Spleen (tissue), 13 donors: ENCODE results near the gene SI. TPM values are rescaled to one million over a fixed set of nuclear protein-coding genes. Genes with fewer than 3 reads are reported as not detected.

ENCODE experiments used
- DNase-seq: peaks from one replicate; pipeline ENCODE4 v3.0.0-alpha.2; 2020
- H3K27ac ChIP-seq, 8 donors: fragments of 200-600 bp; sonication (generic) in 7 of 8; 1 replicate in 4 of 8; 2 replicates in 4 of 8; pipeline versions ENCODE4 v1.5.0 to v1.8.0; 2016 to 2021; ENCODE audit warnings: inconsistent platforms in 4 of 8, mild to moderate bottlenecking in 4 of 8, moderate library complexity in 1 of 8
- H3K27me3 ChIP-seq, 7 donors: fragments of 200-600 bp; sonication (generic) in 6 of 7; replicated peaks in 1 of 7; 1 replicate in 4 of 7; 2 replicates in 3 of 7; pipeline versions ENCODE4 v1.5.0 to v1.8.0; 2016 to 2021; ENCODE audit warnings: inconsistent platforms in 3 of 7, mild to moderate bottlenecking in 1 of 7
- H3K36me3 ChIP-seq, 6 donors: fragments of 200-600 bp; sonication (generic) in 5 of 6; 1 replicate in 4 of 6; 2 replicates in 2 of 6; pipeline versions ENCODE4 v1.5.0 to v1.8.0; 2016 to 2021; ENCODE audit warnings: inconsistent platforms in 2 of 6
- H3K4me1 ChIP-seq, 6 donors: fragments of 200-600 bp; sonication (generic) in 5 of 6; 1 replicate in 3 of 6; 2 replicates in 3 of 6; pipeline versions ENCODE4 v1.5.0 to v1.8.0; 2016 to 2021; ENCODE audit warnings: inconsistent platforms in 3 of 6
- H3K4me3 ChIP-seq, 8 donors: fragments of 200-600 bp; sonication (generic) in 7 of 8; 1 replicate in 4 of 8; 2 replicates in 4 of 8; pipeline versions ENCODE4 v1.5.0 to v1.8.0; 2016 to 2021; ENCODE audit warnings: inconsistent platforms in 4 of 8, mild to moderate bottlenecking in 4 of 8, moderate library complexity in 2 of 8
- H3K9me3 ChIP-seq, 8 donors: fragments of 200-600 bp; sonication (generic) in 7 of 8; 1 replicate in 4 of 8; 2 replicates in 4 of 8; pipeline versions ENCODE4 v1.5.0 to v1.8.0; 2016 to 2021; ENCODE audit warnings: inconsistent platforms in 4 of 8
- POLR2A ChIP-seq, 3 donors: fragments of 450-650 bp; IDR thresholded peaks; one replicate each; pipeline ENCODE4 v1.5.1; 2017; ENCODE audit warnings: antibody characterized with exemption in 3 of 3, mild to moderate bottlenecking in 1 of 3
- POLR2AphosphoS5 ChIP-seq, 3 donors: sonication (generic); formaldehyde crosslinking; IDR thresholded peaks; one replicate each; pipeline ENCODE4 v1.5.1; 2017; ENCODE audit warnings: antibody characterized with exemption in 3 of 3
- WGBS, 5 donors: extraction: QIAGEN DNeasy Blood & Tissue Kit in 3 of 5; methylation state at CpG; one replicate each; pipeline versions ENCODE4 v1.1.5 to v1.1.7; 2013 to 2018; 5-methylcytosine and 5-hydroxymethylcytosine counted together
- intact Hi-C: fragments of 100-400 bp; cut with DNase I; formaldehyde crosslinking; loops from one replicate; pipeline ENCODE4 v1.15.0; 2023; ENCODE audit warnings: low total_unique reads
- long read RNA-seq, 2 donors: transcript quantifications; one replicate each; lab custom pipeline, GENCODE V29; 2026
- polyA plus RNA-seq, 3 donors: library from polyadenylated mRNA; stranded (reverse); fragments of 200-250 nt; gene quantifications; one replicate each; pipeline ENCODE4 v1.2.1, GENCODE V29; 2013
- total RNA-seq, 7 donors: library from RNA; depleted of rRNA in 3 of 7; stranded (reverse); fragments of >200 nt in 3 of 7; fragmentation: NEBNext Ultra II Directional in 4 of 7; extraction: Animal tissue kit (Norgen Biotek cat#: 25700) in 4 of 7; gene quantifications; one replicate each; pipeline versions ENCODE4 v1.1.0 to v1.2.1, GENCODE V29; 2016 to 2021
- TF ChIP-seq, protein P1 (sequence below), 11 experiments: fragments of 200-600 bp in 7 of 11; fragments of 450-650 bp in 4 of 11; sonication (generic) in 4 of 11; IDR thresholded peaks in 8 of 11; conservative IDR thresholded peaks in 3 of 11; 1 replicate in 7 of 11; 2 replicates in 4 of 11; pipeline versions ENCODE4 v1.4.0 to v1.8.0; 2016 to 2021; ENCODE audit warnings: antibody characterized with exemption in 11 of 11, inconsistent platforms in 4 of 11, mild to moderate bottlenecking in 1 of 11
- donor health status: healthy with polysubstance abuse.
- donor health status: DM: no; HTN: no; CAD: no; lungs with moderate emphysema.
- donor health status: DM: no; HTN: no; CAD: no.
- donor health status: Bipolar disorder and iron deficiency.
- donor health status: healthy.
- donor health status: DM: no; HTN: no; CAD: no.
- donor health status: DM: yes; HTN: yes; CAD: no.

SI gene
- not detected for total RNA-seq
- under 1 TPM in 1 of 3 donors, not detected in 2; 0.10 TPM for polyA plus RNA-seq
- long read RNA-seq, donor 1 = 0 reads
- long read RNA-seq, donor 2 = 0 reads

DNA sequence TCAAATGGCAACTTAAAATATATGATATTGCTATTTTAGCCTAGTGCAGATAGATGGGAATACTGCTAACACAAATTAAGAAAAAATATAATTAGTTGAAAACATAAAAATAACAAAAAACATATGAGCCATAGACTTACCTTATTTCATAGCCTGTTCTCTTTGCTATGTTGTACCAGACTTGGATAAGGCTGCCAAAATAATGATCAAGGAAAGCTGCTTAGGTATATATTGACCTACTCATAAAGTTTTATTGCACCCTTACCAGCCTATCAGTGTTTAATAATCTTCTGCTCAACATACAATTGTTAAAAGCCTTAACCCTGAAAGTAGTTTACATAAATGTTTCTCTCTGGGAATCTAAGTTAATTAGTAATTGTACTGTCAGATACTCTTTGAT lies at the start of gene SI:
Gene SI, minus strand, starts transcription at position 204 of the 400 bp plus-strand sequence. CDS start 2,484 bp downstream, outside the sequence.
- H3K27ac ChIP-seq = no peak within 1 kb of the TSS
- H3K4me1 ChIP-seq = no peaks in the 10 kb centered on the region
- intact Hi-C loops = no loop called here
- no peaks in the 10 kb centered on the region for H3K27me3 ChIP-seq
- H3K9me3 ChIP-seq = no peaks in the 10 kb centered on the region
- TF ChIP-seq, protein P1, sequence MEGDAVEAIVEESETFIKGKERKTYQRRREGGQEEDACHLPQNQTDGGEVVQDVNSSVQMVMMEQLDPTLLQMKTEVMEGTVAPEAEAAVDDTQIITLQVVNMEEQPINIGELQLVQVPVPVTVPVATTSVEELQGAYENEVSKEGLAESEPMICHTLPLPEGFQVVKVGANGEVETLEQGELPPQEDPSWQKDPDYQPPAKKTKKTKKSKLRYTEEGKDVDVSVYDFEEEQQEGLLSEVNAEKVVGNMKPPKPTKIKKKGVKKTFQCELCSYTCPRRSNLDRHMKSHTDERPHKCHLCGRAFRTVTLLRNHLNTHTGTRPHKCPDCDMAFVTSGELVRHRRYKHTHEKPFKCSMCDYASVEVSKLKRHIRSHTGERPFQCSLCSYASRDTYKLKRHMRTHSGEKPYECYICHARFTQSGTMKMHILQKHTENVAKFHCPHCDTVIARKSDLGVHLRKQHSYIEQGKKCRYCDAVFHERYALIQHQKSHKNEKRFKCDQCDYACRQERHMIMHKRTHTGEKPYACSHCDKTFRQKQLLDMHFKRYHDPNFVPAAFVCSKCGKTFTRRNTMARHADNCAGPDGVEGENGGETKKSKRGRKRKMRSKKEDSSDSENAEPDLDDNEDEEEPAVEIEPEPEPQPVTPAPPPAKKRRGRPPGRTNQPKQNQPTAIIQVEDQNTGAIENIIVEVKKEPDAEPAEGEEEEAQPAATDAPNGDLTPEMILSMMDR (IDR thresholded peaks at IDR 0.05 in 8 of 11, conservative IDR thresholded peaks at IDR 0.05 in 3 of 11) = no peak
- TF ChIP-seq POLR2AphosphoS5 (IDR thresholded peaks at IDR 0.05) = no peak
- no peaks in the 10 kb centered on the region for H3K36me3 ChIP-seq
- DNase-seq = no peak
- H3K4me3 ChIP-seq = no peak within 1 kb of the TSS

DNA sequence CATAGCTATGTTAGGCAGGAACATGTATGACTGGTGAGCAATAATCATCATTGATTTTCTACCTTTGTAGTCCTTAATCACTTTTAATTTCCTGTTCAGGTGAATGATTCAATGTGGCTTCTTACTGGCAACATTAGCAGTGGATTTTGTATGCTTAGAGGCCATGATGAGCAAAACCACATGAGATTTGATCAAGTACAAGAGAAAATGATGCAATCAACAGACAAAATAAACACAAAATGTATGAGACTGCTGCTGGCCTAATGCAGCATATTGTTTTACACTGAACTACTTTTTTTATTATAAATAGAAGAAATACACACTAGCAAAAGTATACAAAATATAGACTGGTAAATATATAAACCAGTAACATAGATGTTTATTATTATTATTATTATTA lies 47.5 kb upstream of the SI start:
- Histone ChIP-seq H3K9me3 (peaks cover 0 to 27% (median 5%) of the 10 kb centered on the region in 8 donors), H3K27me3 (no peaks in the 10 kb centered on the region), H3K4me3 (no peak overlapping the region), H3K4me1 (no peaks in the 10 kb centered on the region), H3K36me3 (no peaks in the 10 kb centered on the region), H3K27ac (no peak overlapping the region)
- intact Hi-C loops = no loop called here
- TF ChIP-seq POLR2A (IDR thresholded peaks at IDR 0.05) (no peak), POLR2AphosphoS5 (IDR thresholded peaks at IDR 0.05) (no peak)
- TF ChIP-seq, protein P1 (IDR thresholded peaks at IDR 0.05 in 8 of 11, conservative IDR thresholded peaks at IDR 0.05 in 3 of 11) = no peak
- DNase-seq = no peak

- Histone ChIP-seq H3K27me3 (no peaks in the 10 kb centered on the region), H3K9me3 (peaks cover 0 to 6% (median 0%) of the 10 kb centered on the region in 8 donors), H3K4me3 (no peak overlapping the region), H3K4me1 (no peaks in the 10 kb centered on the region), H3K36me3 (no peaks in the 10 kb centered on the region), H3K27ac (no peak overlapping the region)
- TF ChIP-seq, protein P1 (IDR thresholded peaks at IDR 0.05 in 8 of 11, conservative IDR thresholded peaks at IDR 0.05 in 3 of 11) = no peak
- intact Hi-C loops = no loop called here
- no peak for DNase-seq
- WGBS, 5 donors = 52 to 75% (median 58%) methylated on average over 1 of the region's 1 CpG
Observed at GRCh38 chr3:165111401-165111800, 33.1 kb upstream of the SI start.

DNA sequence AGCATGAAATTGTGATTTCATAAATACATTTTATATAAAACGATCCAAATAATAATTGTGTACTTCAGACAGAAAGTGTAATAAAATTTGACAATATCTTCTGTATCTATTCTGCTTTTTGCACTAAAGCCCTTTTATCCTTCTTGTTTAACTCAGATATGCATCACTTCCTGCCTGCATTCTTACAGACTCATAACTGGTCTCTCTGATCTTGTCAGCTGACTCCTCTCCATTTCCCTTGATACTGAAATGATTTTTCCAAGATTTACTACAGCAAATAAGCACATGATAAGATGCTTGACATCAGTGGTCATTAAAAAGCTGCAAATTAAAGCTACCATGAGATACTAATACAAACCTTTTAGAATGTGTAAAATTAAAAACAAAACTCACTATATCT lies 25.3 kb upstream of the SI start:
- TF ChIP-seq, protein P1 (IDR thresholded peaks at IDR 0.05 in 8 of 11, conservative IDR thresholded peaks at IDR 0.05 in 3 of 11) = no peak
- TF ChIP-seq POLR2AphosphoS5 (IDR thresholded peaks at IDR 0.05) = no peak
- TF ChIP-seq POLR2A (IDR thresholded peaks at IDR 0.05) = no peak
- Histone ChIP-seq H3K4me3 (no peak overlapping the region), H3K27ac (no peak overlapping the region), H3K27me3 (no peaks in the 10 kb centered on the region), H3K9me3 (no peaks in the 10 kb centered on the region), H3K36me3 (no peaks in the 10 kb centered on the region), H3K4me1 (no peaks in the 10 kb centered on the region)
- 63 to 80% (median 73%) methylated on average over 1 of the region's 1 CpG for WGBS, 5 donors
- intact Hi-C loops = no loop called here
- no peak for DNase-seq
